GM12801 (cell line): ENCODE data around the gene MUCL3.

Source experiments
- CTCF ChIP-seq: IDR thresholded peaks from one replicate; pipeline ENCODE4 v1.5.1; 2011; ENCODE audit warnings: control low read depth; ENCODE audit not compliant: insufficient read length; ENCODE audit errors: extremely low read depth

The MUCL3 gene

GRCh38 chr6:30915591-30915946 lies 25.2 kb upstream of the MUCL3 start:
- no peak for TF ChIP-seq CTCF

- TF ChIP-seq CTCF, result no peak
Observed at GRCh38 chr6:30917041-30917440, 23.7 kb upstream of the MUCL3 start.

- TF ChIP-seq CTCF, result no peak
Observed at GRCh38 chr6:30917487-30917886, 23.3 kb upstream of the MUCL3 start.

- TF ChIP-seq CTCF, result no peak
Observed at GRCh38 chr6:30918670-30919069, 22.1 kb upstream of the MUCL3 start.

GRCh38 chr6:30922447-30922852 lies 18.3 kb upstream of the MUCL3 start:
- no peak for TF ChIP-seq CTCF

GRCh38 chr6:30926644-30927043 lies 14.1 kb upstream of the MUCL3 start:
- TF ChIP-seq CTCF, result no peak

- TF ChIP-seq CTCF, result no peak
Observed at GRCh38 chr6:30928677-30929076, 12.1 kb upstream of the MUCL3 start.

GRCh38 chr6:30930506-30930905 lies 10.3 kb upstream of the MUCL3 start:
- TF ChIP-seq CTCF, result no peak
